Forelimb muscle (tissue), 1 donor: ENCODE measurements around the gene SLC19A1. TPM values are rescaled to one million over a fixed set of nuclear protein-coding genes. Genes with fewer than 3 reads are reported as not detected.
"Not testable (repeated sequence)": the region's sequence is repeated elsewhere in the genome, so short reads cannot be mapped to it uniquely, and the experiment has no call there.

Experiments used
- DNase-seq: peaks from one replicate; pipeline ENCODE4 v3.0.0-alpha.2; 2013; ENCODE audit warnings: low read depth
- polyA plus RNA-seq: library from polyadenylated mRNA; unstranded; fragments of 120-200 nt; gene quantifications from one replicate; pipeline ENCODE4 v1.2.1, GENCODE V29; 2013; ENCODE audit not compliant: insufficient read length

The SLC19A1 gene
- polyA plus RNA-seq, 1 donor = 8.5 TPM

- DNase-seq = no peak
Measured at GRCh38 chr21:45533361-45533845, 8.8 kb downstream of the SLC19A1 start.

GRCh38 chr21:45532826-45533360 lies 9.3 kb downstream of the SLC19A1 start:
- DNase-seq = no peak

GRCh38 chr21:45531393-45532215 lies 10.6 kb downstream of the SLC19A1 start:
- DNase-seq = no peak

- DNase-seq = not testable (repeated sequence)
Measured at GRCh38 chr21:45531114-45531392, 11.2 kb downstream of the SLC19A1 start.

GRCh38 chr21:45530423-45531113 lies 11.7 kb downstream of the SLC19A1 start:
- no peak for DNase-seq

- no peak for DNase-seq
Measured at GRCh38 chr21:45529785-45530422, 12.3 kb downstream of the SLC19A1 start.

- no peak for DNase-seq
Measured at GRCh38 chr21:45528981-45529784, 13.1 kb downstream of the SLC19A1 start.

- no peak for DNase-seq
Measured at GRCh38 chr21:45528028-45528705, 14.1 kb downstream of the SLC19A1 start.

GRCh38 chr21:45527151-45527999 lies 14.9 kb downstream of the SLC19A1 start:
- DNase-seq = not testable (repeated sequence)

- DNase-seq = no peak
Measured at GRCh38 chr21:45525910-45526306, 16.3 kb downstream of the SLC19A1 start.

- DNase-seq = no peak
Measured at GRCh38 chr21:45525153-45525909, 16.9 kb downstream of the SLC19A1 start.

- no peak for DNase-seq
Measured at GRCh38 chr21:45524756-45525152, 17.5 kb downstream of the SLC19A1 start.

GRCh38 chr21:45523411-45524101 lies 18.7 kb downstream of the SLC19A1 start:
- no peak for DNase-seq

- DNase-seq = no peak
Measured at GRCh38 chr21:45522986-45523385, 19.3 kb downstream of the SLC19A1 start.

GRCh38 chr21:45522381-45522780 lies 19.9 kb downstream of the SLC19A1 start:
- DNase-seq = no peak

- DNase-seq = no peak
Measured at GRCh38 chr21:45521241-45521640, 21.0 kb downstream of the SLC19A1 start.

- no peak for DNase-seq
Measured at GRCh38 chr21:45519182-45519581, 23.1 kb downstream of the SLC19A1 start.

- DNase-seq = no peak
Measured at GRCh38 chr21:45518742-45519141, 23.5 kb downstream of the SLC19A1 start.
